SK-N-SH treated with all-trans-retinoic acid at 6 μM for 48 hours (cell line): Measurements from ENCODE around the gene OTC.

Experiments used
- ATAC-seq: fragments of 200-7000 bp; cut with Tn5 transposase; 3 replicates; pipeline ENCODE4 v1.9.1; 2020; ENCODE audit warnings: mild to moderate bottlenecking, moderate library complexity
- ARNTL ChIP-seq: fragments of 450-650 bp; formaldehyde crosslinking; IDR thresholded peaks from 2 replicates; pipeline ENCODE4 v1.5.0; 2020; ENCODE audit warnings: low read depth, mild to moderate bottlenecking, moderate library complexity, borderline replicate concordance
- BACH2 ChIP-seq: fragments of 250-450 bp; sonication (Bioruptor Pico); IDR thresholded peaks from 2 replicates; pipeline ENCODE4 v1.9.0; 2021; ENCODE audit warnings: mild to moderate bottlenecking, borderline replicate concordance
- CREB5 ChIP-seq: fragments of 250-450 bp; sonication (Bioruptor Pico); IDR thresholded peaks from 2 replicates; pipeline ENCODE4 v1.5.1; 2020; ENCODE audit warnings: low read depth, mild to moderate bottlenecking, moderate library complexity
- CSDC2 ChIP-seq: fragments of 250-450 bp; sonication (Bioruptor Pico); IDR thresholded peaks from 2 replicates; pipeline ENCODE4 v1.5.0; 2020; ENCODE audit warnings: mild to moderate bottlenecking, moderate library complexity
- CSRNP3 ChIP-seq: fragments of 250-450 bp; sonication (Bioruptor Pico); IDR thresholded peaks from 2 replicates; pipeline ENCODE4 v1.5.1; 2021; ENCODE audit warnings: mild to moderate bottlenecking, moderate library complexity
- ESRRG ChIP-seq: fragments of 250-450 bp; sonication (Bioruptor Pico); IDR thresholded peaks from 2 replicates; pipeline ENCODE4 v1.6.1; 2021; ENCODE audit warnings: mild to moderate bottlenecking
- ISL1 ChIP-seq: fragments of 250-450 bp; sonication (Bioruptor Pico); IDR thresholded peaks from 2 replicates; pipeline ENCODE4 v2.1.2; 2022; ENCODE audit warnings: mild to moderate bottlenecking, moderate library complexity
- OSR1 ChIP-seq: fragments of 250-450 bp; sonication (Bioruptor Pico); IDR thresholded peaks from 2 replicates; pipeline ENCODE4 v1.8.0; 2022; ENCODE audit warnings: moderate library complexity, mild to moderate bottlenecking, inconsistent platforms
- PATZ1 ChIP-seq: fragments of 250-450 bp; sonication (Bioruptor Pico); IDR thresholded peaks from 2 replicates; pipeline ENCODE4 v1.8.0; 2020; ENCODE audit warnings: mild to moderate bottlenecking, moderate library complexity, borderline replicate concordance
- POU6F1 ChIP-seq: fragments of 250-450 bp; sonication (Bioruptor Pico); IDR thresholded peaks from 2 replicates; pipeline ENCODE4 v1.8.0; 2021; ENCODE audit warnings: low read depth, mild to moderate bottlenecking, moderate library complexity, borderline replicate concordance
- PPARA ChIP-seq: fragments of 250-450 bp; sonication (Bioruptor Pico); IDR thresholded peaks from 2 replicates; pipeline ENCODE4 v1.5.0; 2020; ENCODE audit warnings: mild to moderate bottlenecking, borderline replicate concordance
- RARB ChIP-seq: fragments of 250-450 bp; sonication (Bioruptor Pico); IDR thresholded peaks from 2 replicates; pipeline ENCODE4 v1.8.0; 2021; ENCODE audit warnings: mild to moderate bottlenecking, moderate library complexity
- SNAI2 ChIP-seq: fragments of 250-450 bp; sonication (Bioruptor Pico); IDR thresholded peaks from 2 replicates; pipeline ENCODE4 v1.5.0; 2020; ENCODE audit warnings: mild to moderate bottlenecking, moderate library complexity
- TOX ChIP-seq: fragments of 250-450 bp; sonication (Bioruptor Pico); IDR thresholded peaks from 2 replicates; pipeline ENCODE4 v1.8.0; 2021; ENCODE audit warnings: mild to moderate bottlenecking, moderate library complexity, borderline replicate concordance
- ZC3H10 ChIP-seq: fragments of 250-450 bp; sonication (Bioruptor Pico); IDR thresholded peaks from 2 replicates; pipeline ENCODE4 v1.5.1; 2021; ENCODE audit warnings: mild to moderate bottlenecking, moderate library complexity
- ZFP3 ChIP-seq: fragments of 250-450 bp; sonication (Bioruptor Pico); IDR thresholded peaks from 2 replicates; pipeline ENCODE4 v1.5.0; 2020; ENCODE audit warnings: mild to moderate bottlenecking, moderate library complexity
- ZFP30 ChIP-seq: fragments of 450-650 bp; formaldehyde crosslinking; IDR thresholded peaks from 2 replicates; pipeline ENCODE4 v1.5.0; 2022; ENCODE audit warnings: mild to moderate bottlenecking, moderate library complexity
- ZNF565 ChIP-seq: fragments of 450-650 bp; formaldehyde crosslinking; conservative IDR thresholded peaks from 2 replicates; pipeline ENCODE4 v1.5.0; 2020; ENCODE audit warnings: low read depth, mild to moderate bottlenecking, moderate library complexity
- ZNF70 ChIP-seq: fragments of 450-650 bp; formaldehyde crosslinking; IDR thresholded peaks from 2 replicates; pipeline ENCODE4 v1.5.0; 2020; ENCODE audit warnings: mild to moderate bottlenecking, moderate library complexity
- ZNF8 ChIP-seq: fragments of 450-650 bp; formaldehyde crosslinking; IDR thresholded peaks from 2 replicates; pipeline ENCODE4 v1.5.0; 2020; ENCODE audit warnings: mild to moderate bottlenecking, moderate library complexity
- TF ChIP-seq, protein P1 (sequence below): fragments of 250-450 bp; sonication (Bioruptor Pico); IDR thresholded peaks from 2 replicates; pipeline ENCODE4 v1.5.0; 2020; ENCODE audit warnings: mild to moderate bottlenecking, moderate library complexity

OTC gene

DNA sequence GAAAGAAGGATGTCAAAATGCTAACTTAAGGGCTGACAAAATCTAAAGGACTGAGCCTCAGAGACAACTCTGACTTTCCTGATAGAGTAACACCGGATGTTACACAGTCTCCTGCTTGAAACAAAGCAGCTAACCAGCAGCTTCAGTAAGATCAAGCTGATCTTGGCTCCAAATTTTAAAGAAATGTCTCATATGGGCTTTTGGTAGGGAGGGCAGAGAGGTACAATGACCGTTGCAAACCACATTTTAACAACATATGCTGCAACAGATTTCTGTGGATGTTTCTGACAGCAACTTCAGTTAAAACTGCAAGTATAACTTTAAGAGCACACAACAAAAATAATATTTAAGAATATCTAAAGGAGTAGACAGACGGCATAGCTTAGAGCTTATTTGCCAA lies 34.2 kb upstream of the OTC start:
- TF ChIP-seq ARNTL (CRISPR knock-in tag) = no peak
- TF ChIP-seq CSDC2 (CRISPR knock-in tag) = no peak
- no peak for TF ChIP-seq TOX (CRISPR knock-in tag)
- TF ChIP-seq RARB (CRISPR knock-in tag) = no peak
- TF ChIP-seq CSRNP3 (CRISPR knock-in tag) = no peak
- no peak for TF ChIP-seq PPARA (CRISPR knock-in tag)
- TF ChIP-seq CREB5 (CRISPR knock-in tag) = no peak
- TF ChIP-seq PATZ1 (CRISPR knock-in tag) = no peak
- no peak for TF ChIP-seq ISL1
- no peak for TF ChIP-seq ZC3H10 (CRISPR knock-in tag)
- no peak for TF ChIP-seq OSR1 (CRISPR knock-in tag)
- TF ChIP-seq ZNF8 (CRISPR knock-in tag) = no peak
- TF ChIP-seq ZNF565 (CRISPR knock-in tag) = no peak
- TF ChIP-seq ZFP30 (CRISPR knock-in tag) = no peak
- ATAC-seq = no peak

GRCh38 chrX:38318606-38319005 lies 33.8 kb upstream of the OTC start:
- no peak for ATAC-seq
- no peak for TF ChIP-seq ISL1
- TF ChIP-seq OSR1 (CRISPR knock-in tag) = no peak
- TF ChIP-seq ARNTL (CRISPR knock-in tag) = no peak
- no peak for TF ChIP-seq ZNF70 (CRISPR knock-in tag)
- no peak for TF ChIP-seq ESRRG (CRISPR knock-in tag)
- TF ChIP-seq ZFP30 (CRISPR knock-in tag) = no peak

DNA sequence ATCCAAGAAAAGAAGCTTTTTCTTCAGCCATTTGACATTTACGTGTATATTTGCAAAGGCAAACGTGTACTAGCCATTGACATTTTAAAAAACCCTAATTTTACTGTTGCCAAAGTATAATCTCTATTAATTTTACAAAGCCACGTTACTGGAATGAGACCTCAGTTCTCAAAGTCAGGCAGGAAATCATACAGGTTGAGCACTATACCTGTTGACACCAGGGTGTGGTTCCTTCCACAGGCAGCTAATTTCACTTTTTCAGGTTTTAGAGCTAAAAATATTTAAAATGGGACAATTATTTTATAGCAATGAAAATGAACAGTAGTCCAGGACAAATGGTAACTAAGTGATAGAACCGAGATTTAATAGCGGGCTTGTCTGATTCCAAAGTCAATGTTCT lies 31.6 kb upstream of the OTC start:
- no peak for ATAC-seq
- no peak for TF ChIP-seq TOX (CRISPR knock-in tag)
- TF ChIP-seq, protein P1, sequence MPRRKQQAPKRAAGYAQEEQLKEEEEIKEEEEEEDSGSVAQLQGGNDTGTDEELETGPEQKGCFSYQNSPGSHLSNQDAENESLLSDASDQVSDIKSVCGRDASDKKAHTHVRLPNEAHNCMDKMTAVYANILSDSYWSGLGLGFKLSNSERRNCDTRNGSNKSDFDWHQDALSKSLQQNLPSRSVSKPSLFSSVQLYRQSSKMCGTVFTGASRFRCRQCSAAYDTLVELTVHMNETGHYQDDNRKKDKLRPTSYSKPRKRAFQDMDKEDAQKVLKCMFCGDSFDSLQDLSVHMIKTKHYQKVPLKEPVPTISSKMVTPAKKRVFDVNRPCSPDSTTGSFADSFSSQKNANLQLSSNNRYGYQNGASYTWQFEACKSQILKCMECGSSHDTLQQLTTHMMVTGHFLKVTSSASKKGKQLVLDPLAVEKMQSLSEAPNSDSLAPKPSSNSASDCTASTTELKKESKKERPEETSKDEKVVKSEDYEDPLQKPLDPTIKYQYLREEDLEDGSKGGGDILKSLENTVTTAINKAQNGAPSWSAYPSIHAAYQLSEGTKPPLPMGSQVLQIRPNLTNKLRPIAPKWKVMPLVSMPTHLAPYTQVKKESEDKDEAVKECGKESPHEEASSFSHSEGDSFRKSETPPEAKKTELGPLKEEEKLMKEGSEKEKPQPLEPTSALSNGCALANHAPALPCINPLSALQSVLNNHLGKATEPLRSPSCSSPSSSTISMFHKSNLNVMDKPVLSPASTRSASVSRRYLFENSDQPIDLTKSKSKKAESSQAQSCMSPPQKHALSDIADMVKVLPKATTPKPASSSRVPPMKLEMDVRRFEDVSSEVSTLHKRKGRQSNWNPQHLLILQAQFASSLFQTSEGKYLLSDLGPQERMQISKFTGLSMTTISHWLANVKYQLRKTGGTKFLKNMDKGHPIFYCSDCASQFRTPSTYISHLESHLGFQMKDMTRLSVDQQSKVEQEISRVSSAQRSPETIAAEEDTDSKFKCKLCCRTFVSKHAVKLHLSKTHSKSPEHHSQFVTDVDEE (CRISPR knock-in tag) = no peak
- TF ChIP-seq, all 23 proteins: peak for 0

DNA sequence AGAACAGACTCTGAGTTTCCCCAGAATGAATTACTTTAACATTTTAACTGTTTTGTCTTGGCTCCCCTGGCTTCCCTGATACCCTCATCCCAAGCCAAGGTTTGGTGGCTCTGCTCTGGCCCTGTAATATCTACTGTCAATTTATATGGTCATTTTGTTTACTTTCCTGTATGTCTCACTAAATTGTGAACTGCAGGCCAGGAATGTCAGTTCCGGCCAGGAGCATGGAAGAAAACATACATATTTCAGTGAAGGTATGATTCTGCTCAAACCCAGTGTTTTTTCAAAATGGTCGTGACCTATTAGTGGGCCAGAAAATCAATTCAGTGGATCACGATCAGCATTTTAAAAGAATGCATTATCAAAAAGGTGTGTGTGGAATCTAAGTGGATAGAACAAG lies 26.3 kb upstream of the OTC start:
- no peak for ATAC-seq
- TF ChIP-seq BACH2 (CRISPR knock-in tag) (no peak), ZC3H10 (CRISPR knock-in tag) (no peak), SNAI2 (CRISPR knock-in tag) (no peak), RARB (CRISPR knock-in tag) (no peak), PPARA (CRISPR knock-in tag) (no peak), TOX (CRISPR knock-in tag) (no peak), ZNF565 (CRISPR knock-in tag) (no peak), CSRNP3 (CRISPR knock-in tag) (no peak), ZFP3 (CRISPR knock-in tag) (no peak), ZNF70 (CRISPR knock-in tag) (no peak), ZFP30 (CRISPR knock-in tag) (no peak), OSR1 (CRISPR knock-in tag) (no peak), POU6F1 (CRISPR knock-in tag) (no peak), CREB5 (CRISPR knock-in tag) (no peak)
